GM12878 (cell line): Measurements from ENCODE around the gene TMEM132D.

ENCODE experiments used
- BMI1 ChIP-seq: fragments of 450-650 bp; IDR thresholded peaks from 2 replicates; pipeline ENCODE4 v1.6.1; 2016; ENCODE audit warnings: mild to moderate bottlenecking, moderate library complexity, borderline replicate concordance
- CBFB ChIP-seq: IDR thresholded peaks from 2 replicates; pipeline ENCODE4 v1.6.1; 2016; ENCODE audit warnings: antibody characterized with exemption, low read depth
- CHD2 ChIP-seq: IDR thresholded peaks from 2 replicates; pipeline ENCODE4 v1.6.1; 2011; ENCODE audit warnings: low read depth, low read length, improper control_type of control experiment, borderline replicate concordance
- EP300 ChIP-seq, 2 experiments: fragments of 150-350 bp in 1 of 2; IDR thresholded peaks; 2 replicates each; pipeline ENCODE4 v1.6.1; 2011 to 2012; ENCODE audit warnings: low read depth in 2 of 2, low read length in 2 of 2, borderline replicate concordance in 1 of 2, improper control_type of control experiment in 1 of 2, inconsistent platforms in 1 of 2; ENCODE audit not compliant: control insufficient read depth in 1 of 2
- EZH2 ChIP-seq: IDR thresholded peaks from 2 replicates; pipeline ENCODE4 v1.6.1; 2012; ENCODE audit warnings: low read depth, mild to moderate bottlenecking, control low read depth, inconsistent platforms, low read length, borderline replicate concordance; ENCODE audit not compliant: control insufficient read depth
- JUNB ChIP-seq: IDR thresholded peaks from 2 replicates; pipeline ENCODE4 v1.6.1; 2016; ENCODE audit warnings: antibody characterized with exemption, mild to moderate bottlenecking
- NFYB ChIP-seq: IDR thresholded peaks from 2 replicates; pipeline ENCODE4 v1.6.1; 2011; ENCODE audit warnings: low read depth, mild to moderate bottlenecking, low read length, improper control_type of control experiment, moderate library complexity; ENCODE audit not compliant: insufficient read depth
- SPI1 ChIP-seq: IDR thresholded peaks from 2 replicates; pipeline ENCODE4 v1.6.1; 2011; ENCODE audit warnings: low read depth, mild to moderate bottlenecking, low read length, moderate library complexity, borderline replicate concordance; ENCODE audit not compliant: insufficient read depth
- ZSCAN29 ChIP-seq: fragments of 450-650 bp; IDR thresholded peaks from 2 replicates; pipeline ENCODE4 v1.6.1; 2017; ENCODE audit warnings: mild to moderate bottlenecking, moderate library complexity
- TF ChIP-seq, protein P1 (sequence below), 3 experiments: IDR thresholded peaks in 2 of 3; conservative IDR thresholded peaks in 1 of 3; 2 replicates each; pipeline ENCODE4 v1.5.1; 2011; ENCODE audit warnings: low read depth in 3 of 3, low read length in 3 of 3, mild to moderate bottlenecking in 3 of 3, control low read depth in 2 of 3, moderate library complexity in 2 of 3, inconsistent platforms in 1 of 3, mixed read lengths in 1 of 3; ENCODE audit not compliant: control insufficient read depth in 2 of 3, insufficient read depth in 1 of 3; ENCODE audit errors: extremely low read depth in 1 of 3
- TF ChIP-seq, protein P2 (sequence below): fragments of 450-650 bp; IDR thresholded peaks from 2 replicates; pipeline ENCODE4 v1.6.1; 2017; ENCODE audit warnings: mild to moderate bottlenecking
- TF ChIP-seq, protein P3 (sequence below): IDR thresholded peaks from 2 replicates; pipeline ENCODE4 v1.6.1; 2012; ENCODE audit warnings: low read depth, low read length, improper control_type of control experiment

DNA sequence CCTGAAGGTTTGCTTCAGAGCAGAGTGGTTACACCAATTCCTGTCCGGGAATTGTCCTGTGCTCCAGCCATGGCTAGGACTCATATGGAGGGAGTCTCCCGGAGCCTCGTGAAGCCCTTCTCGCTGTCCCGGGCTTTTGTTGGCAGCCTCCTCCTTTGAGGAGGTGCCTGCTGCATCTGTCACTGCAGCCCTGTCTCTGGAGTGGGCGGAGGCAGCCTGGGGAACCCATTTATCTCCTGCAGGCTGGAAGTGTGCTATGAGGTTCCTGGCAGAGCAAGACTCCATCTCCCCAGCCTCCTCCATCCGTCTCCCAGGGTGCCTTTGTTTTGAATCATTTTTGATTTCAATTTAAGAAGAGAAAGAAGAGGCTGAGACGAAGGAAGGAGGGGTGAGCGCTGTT lies 695.3 kb downstream of the TMEM132D start:
- TF ChIP-seq JUNB (no peak), CHD2 (no peak), EP300 (IDR thresholded peaks at IDR 0.05; ENCODE audit: borderline replicate concordance in 1 of 2, control insufficient read depth in 1 of 2, low read depth in 2 of 2, low read length in 2 of 2) (no peak), BMI1 (no peak), NFYB (no peak), SPI1 (no peak), CBFB (no peak), ZSCAN29 (no peak), EZH2 (no peak)
- TF ChIP-seq, protein P1, sequence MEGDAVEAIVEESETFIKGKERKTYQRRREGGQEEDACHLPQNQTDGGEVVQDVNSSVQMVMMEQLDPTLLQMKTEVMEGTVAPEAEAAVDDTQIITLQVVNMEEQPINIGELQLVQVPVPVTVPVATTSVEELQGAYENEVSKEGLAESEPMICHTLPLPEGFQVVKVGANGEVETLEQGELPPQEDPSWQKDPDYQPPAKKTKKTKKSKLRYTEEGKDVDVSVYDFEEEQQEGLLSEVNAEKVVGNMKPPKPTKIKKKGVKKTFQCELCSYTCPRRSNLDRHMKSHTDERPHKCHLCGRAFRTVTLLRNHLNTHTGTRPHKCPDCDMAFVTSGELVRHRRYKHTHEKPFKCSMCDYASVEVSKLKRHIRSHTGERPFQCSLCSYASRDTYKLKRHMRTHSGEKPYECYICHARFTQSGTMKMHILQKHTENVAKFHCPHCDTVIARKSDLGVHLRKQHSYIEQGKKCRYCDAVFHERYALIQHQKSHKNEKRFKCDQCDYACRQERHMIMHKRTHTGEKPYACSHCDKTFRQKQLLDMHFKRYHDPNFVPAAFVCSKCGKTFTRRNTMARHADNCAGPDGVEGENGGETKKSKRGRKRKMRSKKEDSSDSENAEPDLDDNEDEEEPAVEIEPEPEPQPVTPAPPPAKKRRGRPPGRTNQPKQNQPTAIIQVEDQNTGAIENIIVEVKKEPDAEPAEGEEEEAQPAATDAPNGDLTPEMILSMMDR (IDR thresholded peaks at IDR 0.05 in 2 of 3, conservative IDR thresholded peaks at IDR 0.05 in 1 of 3; ENCODE audit: control insufficient read depth in 2 of 3, extremely low read depth in 1 of 3, insufficient read depth in 1 of 3, low read depth in 3 of 3, low read length in 3 of 3) = no peak
- TF ChIP-seq, protein P2, sequence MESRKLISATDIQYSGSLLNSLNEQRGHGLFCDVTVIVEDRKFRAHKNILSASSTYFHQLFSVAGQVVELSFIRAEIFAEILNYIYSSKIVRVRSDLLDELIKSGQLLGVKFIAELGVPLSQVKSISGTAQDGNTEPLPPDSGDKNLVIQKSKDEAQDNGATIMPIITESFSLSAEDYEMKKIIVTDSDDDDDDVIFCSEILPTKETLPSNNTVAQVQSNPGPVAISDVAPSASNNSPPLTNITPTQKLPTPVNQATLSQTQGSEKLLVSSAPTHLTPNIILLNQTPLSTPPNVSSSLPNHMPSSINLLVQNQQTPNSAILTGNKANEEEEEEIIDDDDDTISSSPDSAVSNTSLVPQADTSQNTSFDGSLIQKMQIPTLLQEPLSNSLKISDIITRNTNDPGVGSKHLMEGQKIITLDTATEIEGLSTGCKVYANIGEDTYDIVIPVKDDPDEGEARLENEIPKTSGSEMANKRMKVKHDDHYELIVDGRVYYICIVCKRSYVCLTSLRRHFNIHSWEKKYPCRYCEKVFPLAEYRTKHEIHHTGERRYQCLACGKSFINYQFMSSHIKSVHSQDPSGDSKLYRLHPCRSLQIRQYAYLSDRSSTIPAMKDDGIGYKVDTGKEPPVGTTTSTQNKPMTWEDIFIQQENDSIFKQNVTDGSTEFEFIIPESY = no peak
- TF ChIP-seq, protein P3, sequence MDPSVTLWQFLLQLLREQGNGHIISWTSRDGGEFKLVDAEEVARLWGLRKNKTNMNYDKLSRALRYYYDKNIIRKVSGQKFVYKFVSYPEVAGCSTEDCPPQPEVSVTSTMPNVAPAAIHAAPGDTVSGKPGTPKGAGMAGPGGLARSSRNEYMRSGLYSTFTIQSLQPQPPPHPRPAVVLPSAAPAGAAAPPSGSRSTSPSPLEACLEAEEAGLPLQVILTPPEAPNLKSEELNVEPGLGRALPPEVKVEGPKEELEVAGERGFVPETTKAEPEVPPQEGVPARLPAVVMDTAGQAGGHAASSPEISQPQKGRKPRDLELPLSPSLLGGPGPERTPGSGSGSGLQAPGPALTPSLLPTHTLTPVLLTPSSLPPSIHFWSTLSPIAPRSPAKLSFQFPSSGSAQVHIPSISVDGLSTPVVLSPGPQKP = no peak
